Measurements from ENCODE around the gene WDFY4. TPM values are rescaled to one million over a fixed set of nuclear protein-coding genes. Genes with fewer than 3 reads are reported as not detected.

The WDFY4 gene
- total and polyA plus RNA-seq, 2 experiments from 2014 or later, result 0.14 TPM; not detected in 1

- Histone ChIP-seq H3F3A (replicated peaks; ENCODE audit: low read depth) (no peaks in the 10 kb centered on the region), H3K4me2 (no peak overlapping the region), H3K27ac (ENCODE audit: low read depth) (no peak overlapping the region), H3K79me2 (replicated peaks; ENCODE audit: insufficient read depth) (no peaks in the 10 kb centered on the region), H3K36me3 (ENCODE audit: insufficient read depth) (no peaks in the 10 kb centered on the region), H3K9me2 (ENCODE audit: insufficient read depth) (no peaks in the 10 kb centered on the region; the same call in 1 of the 2 replicates), H3K4me1 (ENCODE audit: insufficient read depth) (no peaks in the 10 kb centered on the region), H3K27me3 (ENCODE audit: insufficient read depth) (no peaks in the 10 kb centered on the region), H4K20me1 (replicated peaks; ENCODE audit: insufficient read depth) (no peaks in the 10 kb centered on the region), H3K4me3 (no peak overlapping the region), H2AFZ (no peak overlapping the region)
- ATAC-seq (no peak), DNase-seq (ENCODE audit: low spot score) (no peak)
- H3K27ac Mint-ChIP-seq, result no peak overlapping the region
- H3K4me1 Mint-ChIP-seq, result no peaks in the 10 kb centered on the region
- H3K36me3 Mint-ChIP-seq (ENCODE audit: low read depth), result no peaks in the 10 kb centered on the region
- H3K4me3 Mint-ChIP-seq, result no peak overlapping the region
- H3K9me3 Mint-ChIP-seq, result no peaks in the 10 kb centered on the region; the same call in 2 of the 3 replicates
- TF ChIP-seq EZH2phosphoT487 (IDR thresholded peaks at IDR 0.05; ENCODE audit: unreplicated experiment) (no peak), ZNF331 (CRISPR knock-in tag; IDR thresholded peaks at IDR 0.05; ENCODE audit: low read depth) (no peak), ZNF462 (CRISPR knock-in tag; IDR thresholded peaks at IDR 0.05) (no peak), CREB1 (CRISPR knock-in tag; IDR thresholded peaks at IDR 0.05; ENCODE audit: low read depth) (no peak), POLR2AphosphoS5 (IDR thresholded peaks at IDR 0.05; ENCODE audit: low read depth) (no peak), JUNB (IDR thresholded peaks at IDR 0.05; ENCODE audit: unreplicated experiment) (no peak), STAT1 (IDR thresholded peaks at IDR 0.05; ENCODE audit: unreplicated experiment) (no peak), NANOG (IDR thresholded peaks at IDR 0.05; ENCODE audit: borderline replicate concordance) (no peak), EZH2 (IDR thresholded peaks at IDR 0.05; ENCODE audit: low read depth, unreplicated experiment) (no peak), REST (IDR thresholded peaks at IDR 0.05; ENCODE audit: unreplicated experiment) (no peak), CTCF (conservative IDR thresholded peaks at IDR 0.05; ENCODE audit: low read depth in 2 of 2) (no peak), ZNF114 (CRISPR knock-in tag; IDR thresholded peaks at IDR 0.05) (no peak)
- TF ChIP-seq, protein P1, sequence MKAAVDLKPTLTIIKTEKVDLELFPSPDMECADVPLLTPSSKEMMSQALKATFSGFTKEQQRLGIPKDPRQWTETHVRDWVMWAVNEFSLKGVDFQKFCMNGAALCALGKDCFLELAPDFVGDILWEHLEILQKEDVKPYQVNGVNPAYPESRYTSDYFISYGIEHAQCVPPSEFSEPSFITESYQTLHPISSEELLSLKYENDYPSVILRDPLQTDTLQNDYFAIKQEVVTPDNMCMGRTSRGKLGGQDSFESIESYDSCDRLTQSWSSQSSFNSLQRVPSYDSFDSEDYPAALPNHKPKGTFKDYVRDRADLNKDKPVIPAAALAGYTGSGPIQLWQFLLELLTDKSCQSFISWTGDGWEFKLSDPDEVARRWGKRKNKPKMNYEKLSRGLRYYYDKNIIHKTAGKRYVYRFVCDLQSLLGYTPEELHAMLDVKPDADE (IDR thresholded peaks at IDR 0.05), result no peak
- H3K27me3 Mint-ChIP-seq (ENCODE audit: insufficient read depth, low read depth, poor library complexity), result peaks cover 5% of the 10 kb centered on the region
Measured at GRCh38 chr10:48789486-48790456, 105.1 kb downstream of the WDFY4 start.
